ENCODE results near the gene SLC35F3. TPM values are rescaled to one million over a fixed set of nuclear protein-coding genes. Genes with fewer than 3 reads are reported as not detected.

The SLC35F3 gene
- total and polyA plus RNA-seq, 2 experiments from 2014 or later = 1.0 to 3.2 TPM

GRCh38 chr1:234078143-234078542 is 173.7 kb downstream of the SLC35F3 start:
- no peaks in the 10 kb centered on the region for H3K36me3 Mint-ChIP-seq (ENCODE audit: low read depth)
- H2AFZ ChIP-seq = no peak overlapping the region
- H3K27me3 Mint-ChIP-seq (ENCODE audit: insufficient read depth, low read depth, poor library complexity) = peaks cover 5% of the 10 kb centered on the region
- no peaks in the 10 kb centered on the region for H4K20me1 ChIP-seq (replicated peaks; ENCODE audit: insufficient read depth)
- H3K4me1 ChIP-seq (ENCODE audit: insufficient read depth) = peaks cover 6% of the 10 kb centered on the region; the same call in 1 of the 2 replicates
- H3F3A ChIP-seq (replicated peaks; ENCODE audit: low read depth) = no peaks in the 10 kb centered on the region
- peaks cover 17% of the 10 kb centered on the region for H3K4me1 Mint-ChIP-seq
- no peak overlapping the region for H3K4me3 ChIP-seq
- no peak for ATAC-seq
- H3K79me2 ChIP-seq (replicated peaks; ENCODE audit: insufficient read depth) = no peaks in the 10 kb centered on the region
- H3K27me3 ChIP-seq (ENCODE audit: insufficient read depth) = no peaks in the 10 kb centered on the region
- H3K9me2 ChIP-seq (ENCODE audit: insufficient read depth) = peaks cover 3% of the 10 kb centered on the region; the same call in 1 of the 2 replicates
- H3K9me3 Mint-ChIP-seq = no peaks in the 10 kb centered on the region; the same call in 1 of the 3 replicates
- TF ChIP-seq STAT1 (IDR thresholded peaks at IDR 0.05; ENCODE audit: unreplicated experiment) (no peak), REST (IDR thresholded peaks at IDR 0.05; ENCODE audit: unreplicated experiment) (no peak), ETS1 (IDR thresholded peaks at IDR 0.05) (no peak), EZH2 (IDR thresholded peaks at IDR 0.05; ENCODE audit: low read depth, unreplicated experiment) (no peak), ZNF114 (CRISPR knock-in tag; IDR thresholded peaks at IDR 0.05) (no peak), NANOG (IDR thresholded peaks at IDR 0.05; ENCODE audit: borderline replicate concordance) (no peak), JUNB (IDR thresholded peaks at IDR 0.05; ENCODE audit: unreplicated experiment) (no peak), ZNF462 (CRISPR knock-in tag; IDR thresholded peaks at IDR 0.05) (no peak), ZNF331 (CRISPR knock-in tag; IDR thresholded peaks at IDR 0.05; ENCODE audit: low read depth) (no peak), CREB1 (CRISPR knock-in tag; IDR thresholded peaks at IDR 0.05; ENCODE audit: low read depth) (no peak), CTCF (conservative IDR thresholded peaks at IDR 0.05; ENCODE audit: low read depth in 2 of 2) (no peak), EZH2phosphoT487 (IDR thresholded peaks at IDR 0.05; ENCODE audit: unreplicated experiment) (no peak), POLR2AphosphoS5 (IDR thresholded peaks at IDR 0.05; ENCODE audit: low read depth) (no peak)
- H3K27ac ChIP-seq (ENCODE audit: low read depth) = no peak overlapping the region
- DNase-seq (ENCODE audit: low spot score) = no peak
- no peaks in the 10 kb centered on the region for H3K36me3 ChIP-seq (ENCODE audit: insufficient read depth)
- no peak overlapping the region for H3K27ac Mint-ChIP-seq
- H3K4me2 ChIP-seq = no peak overlapping the region
- H3K4me3 Mint-ChIP-seq = no peak overlapping the region
